Mesenchymal stem cell (in vitro differentiated cells and primary cell): Measurements from ENCODE around the gene ZNF92.
A peak's percentile ranks its signal among the peaks of the same experiment; 100 is the strongest.
"Not testable (repeated sequence)": the region's sequence is repeated elsewhere in the genome, so short reads cannot be mapped to it uniquely, and the experiment has no call there.

Experiments used
- DNase-seq: peaks from one replicate; pipeline ENCODE4 v3.0.0-alpha.2; 2013
- H2AFZ ChIP-seq: one replicate; pipeline ENCODE4 v1.6.1; 2013; ENCODE audit warnings: low read depth, mild to moderate bottlenecking, control low read depth, inconsistent platforms, low read length, moderate library complexity
- H2AK5ac ChIP-seq: 2 replicates; pipeline ENCODE4 v1.6.1; 2013; ENCODE audit warnings: low read length, moderate library complexity, mild to moderate bottlenecking, inconsistent platforms; ENCODE audit not compliant: severe bottlenecking
- H2BK120ac ChIP-seq: one replicate; pipeline ENCODE4 v1.6.1; 2013; ENCODE audit warnings: low read depth, mild to moderate bottlenecking, inconsistent platforms, low read length, moderate library complexity
- H2BK12ac ChIP-seq, 2 experiments: one replicate each; pipeline ENCODE4 v1.6.1; 2013; ENCODE audit warnings: inconsistent platforms in 2 of 2, low read length in 2 of 2, mild to moderate bottlenecking in 2 of 2, moderate library complexity in 2 of 2, control low read depth in 1 of 2
- H2BK15ac ChIP-seq: one replicate; pipeline ENCODE4 v1.6.1; 2013; ENCODE audit warnings: mild to moderate bottlenecking, low read depth, inconsistent platforms; ENCODE audit not compliant: poor library complexity, severe bottlenecking
- H2BK5ac ChIP-seq: 2 replicates; pipeline ENCODE4 v1.6.1; 2013; ENCODE audit warnings: low read depth, mild to moderate bottlenecking, low read length, control low read depth, inconsistent platforms; ENCODE audit not compliant: poor library complexity, severe bottlenecking
- H3K14ac ChIP-seq, 2 experiments: one replicate each; pipeline ENCODE4 v1.6.1; 2013; ENCODE audit warnings: inconsistent platforms in 2 of 2, low read length in 2 of 2, control low read depth in 1 of 2, mild to moderate bottlenecking in 1 of 2, moderate library complexity in 1 of 2
- H3K18ac ChIP-seq, 2 experiments: one replicate each; pipeline ENCODE4 v1.6.1; 2013; ENCODE audit warnings: inconsistent platforms in 2 of 2, low read length in 2 of 2, control low read depth in 1 of 2, low read depth in 1 of 2, mild to moderate bottlenecking in 1 of 2
- H3K23ac ChIP-seq, 2 experiments: one replicate each; pipeline ENCODE4 v1.6.1; 2013; ENCODE audit warnings: inconsistent platforms in 2 of 2, low read length in 2 of 2, mild to moderate bottlenecking in 2 of 2, moderate library complexity in 2 of 2, control low read depth in 1 of 2
- H3K27ac ChIP-seq: 2 replicates; pipeline ENCODE4 v1.5.1; 2013; ENCODE audit warnings: mild to moderate bottlenecking, moderate library complexity, low read length, control low read depth, inconsistent platforms; ENCODE audit not compliant: poor library complexity, severe bottlenecking
- H3K27me3 ChIP-seq, 2 experiments: 2 replicates each; pipeline versions ENCODE4 v1.6.1 to v1.7.0; 2013; ENCODE audit warnings: low read length in 2 of 2, mild to moderate bottlenecking in 2 of 2, moderate library complexity in 2 of 2, control low read depth in 1 of 2, inconsistent platforms in 1 of 2; ENCODE audit not compliant: control insufficient read depth in 1 of 2, insufficient read depth in 1 of 2
- H3K36me3 ChIP-seq, 2 experiments: 2 replicates each; pipeline versions ENCODE4 v1.6.1 to v1.7.0; 2013; ENCODE audit warnings: low read length in 2 of 2, control low read depth in 1 of 2, inconsistent platforms in 1 of 2, low read depth in 1 of 2, mild to moderate bottlenecking in 1 of 2; ENCODE audit not compliant: insufficient read depth in 2 of 2, control insufficient read depth in 1 of 2
- H3K4ac ChIP-seq, 2 experiments: one replicate each; pipeline ENCODE4 v1.6.1; 2013; ENCODE audit warnings: inconsistent platforms in 2 of 2, low read length in 2 of 2, mild to moderate bottlenecking in 2 of 2, moderate library complexity in 2 of 2, control low read depth in 1 of 2, low read depth in 1 of 2
- H3K4me1 ChIP-seq: 2 replicates; pipeline ENCODE4 v1.6.1; 2013; ENCODE audit warnings: low read depth, low read length, control low read depth; ENCODE audit not compliant: control insufficient read depth, insufficient read depth
- H3K4me2 ChIP-seq: 2 replicates; pipeline ENCODE4 v1.6.1; 2013; ENCODE audit warnings: low read length, mild to moderate bottlenecking, inconsistent platforms; ENCODE audit not compliant: poor library complexity, severe bottlenecking
- H3K4me3 ChIP-seq, 2 experiments: 2 replicates each; pipeline versions ENCODE4 v1.5.1 to v1.7.0; 2013; ENCODE audit warnings: low read length in 2 of 2, mild to moderate bottlenecking in 2 of 2, control low read depth in 1 of 2, low read depth in 1 of 2; ENCODE audit not compliant: insufficient read depth in 1 of 2
- H3K79me1 ChIP-seq: replicated peaks from 2 replicates; pipeline ENCODE4 v1.6.1; 2013; ENCODE audit warnings: mild to moderate bottlenecking, control low read depth, low read length, inconsistent platforms; ENCODE audit not compliant: poor library complexity, severe bottlenecking
- H3K9ac ChIP-seq: 2 replicates; pipeline ENCODE4 v1.7.0; 2013; ENCODE audit warnings: mild to moderate bottlenecking, low read length, moderate library complexity
- H3K9me3 ChIP-seq: 2 replicates; pipeline ENCODE4 v1.7.0; 2013; ENCODE audit warnings: mild to moderate bottlenecking, low read length; ENCODE audit not compliant: control insufficient read depth
- H4K8ac ChIP-seq: one replicate; pipeline ENCODE4 v1.6.1; 2013; ENCODE audit warnings: inconsistent platforms, mild to moderate bottlenecking, low read length, moderate library complexity
- H4K91ac ChIP-seq: one replicate; pipeline ENCODE4 v1.6.1; 2013; ENCODE audit warnings: mild to moderate bottlenecking, low read length, inconsistent platforms
- WGBS: methylation state at CpG from one replicate; pipeline ENCODE4 v1.1.7; 2013; ENCODE audit warnings: mixed read lengths; 5-methylcytosine and 5-hydroxymethylcytosine counted together

Gene ZNF92

GRCh38 chr7:65399101-65399500, 25.4 kb downstream of the ZNF92 start:
- Histone ChIP-seq H3K79me1 (peaks cover 10% of the 10 kb centered on the region), H3K36me3 (peaks cover 3 to 39% of the 10 kb centered on the region in 2 experiments), H3K9me3 (peaks cover 29% of the 10 kb centered on the region)
- not testable (repeated sequence) for H3K4ac ChIP-seq, H3K18ac ChIP-seq, H3K14ac ChIP-seq, H3K9ac ChIP-seq, H2BK5ac ChIP-seq, H2AK5ac ChIP-seq, H3K4me1 ChIP-seq, H3K27ac ChIP-seq, H2BK12ac ChIP-seq, H4K8ac ChIP-seq, H3K4me2 ChIP-seq, H4K91ac ChIP-seq, DNase-seq, H3K27me3 ChIP-seq, H3K23ac ChIP-seq, H3K4me3 ChIP-seq, H2BK120ac ChIP-seq, H2AFZ ChIP-seq, H2BK15ac ChIP-seq
- WGBS: 93% methylated on average over 1 of the region's 1 CpG

GRCh38 chr7:65404020-65404419, 30.4 kb downstream of the ZNF92 start:
- Histone ChIP-seq H2BK12ac (no peak overlapping the region), H2BK120ac (no peak overlapping the region), H3K14ac (no peak overlapping the region), H3K27ac (no peak overlapping the region), H3K27me3 (no peaks in the 10 kb centered on the region), H3K4me1 (no peaks in the 10 kb centered on the region), H3K36me3 (peaks cover 3 to 19% of the 10 kb centered on the region in 2 experiments), H3K9me3 (peaks cover 39% of the 10 kb centered on the region), H3K4ac (no peak overlapping the region), H2BK5ac (no peak overlapping the region), H2AK5ac (no peak overlapping the region), H4K8ac (no peak overlapping the region), H3K9ac (no peak overlapping the region), H2AFZ (no peak overlapping the region), H4K91ac (no peak overlapping the region), H2BK15ac (no peak overlapping the region), H3K79me1 (no peaks in the 10 kb centered on the region), H3K23ac (no peak overlapping the region), H3K4me2 (no peak overlapping the region), H3K4me3 (no peak overlapping the region), H3K18ac (no peak overlapping the region)
- no peak for DNase-seq
- WGBS: 71% methylated on average over 1 of the region's 1 CpG

- not testable (repeated sequence) for H3K4me1 ChIP-seq, H3K18ac ChIP-seq, H2AFZ ChIP-seq, H3K27ac ChIP-seq, H3K14ac ChIP-seq, DNase-seq, H4K8ac ChIP-seq, H3K4me2 ChIP-seq, H3K79me1 ChIP-seq, H3K36me3 ChIP-seq, H2BK12ac ChIP-seq, H4K91ac ChIP-seq, H2AK5ac ChIP-seq, H3K4ac ChIP-seq, H3K9ac ChIP-seq, H3K27me3 ChIP-seq, H3K23ac ChIP-seq, H2BK15ac ChIP-seq, H2BK120ac ChIP-seq, H2BK5ac ChIP-seq
- WGBS: 98% methylated on average over 2 of the region's 2 CpGs
- peak overlapping the region in 1 of 2 experiments; percentile 15 for H3K4me3 ChIP-seq
- H3K9me3 ChIP-seq: peaks cover 39% of the 10 kb centered on the region
These were observed 33.1 kb downstream of the ZNF92 start for GRCh38 chr7:65406706-65407105.

GRCh38 chr7:65409363-65409762, 35.7 kb downstream of the ZNF92 start:
- no peak for DNase-seq
- H3K9me3 ChIP-seq: peaks cover 24% of the 10 kb centered on the region
- no peak overlapping the region for H2BK12ac ChIP-seq
- H2BK5ac ChIP-seq: no peak overlapping the region
- no peaks in the 10 kb centered on the region for H3K4me1 ChIP-seq
- H3K4ac ChIP-seq: no peak overlapping the region
- H4K8ac ChIP-seq: no peak overlapping the region
- no peak overlapping the region for H2AFZ ChIP-seq
- H3K9ac ChIP-seq: no peak overlapping the region
- H3K27ac ChIP-seq: no peak overlapping the region
- H3K27me3 ChIP-seq: no peaks in the 10 kb centered on the region
- no peak overlapping the region for H2BK15ac ChIP-seq
- no peak overlapping the region for H3K4me3 ChIP-seq
- H3K36me3 ChIP-seq: no peaks in the 10 kb centered on the region
- no peak overlapping the region for H2AK5ac ChIP-seq
- H3K4me2 ChIP-seq: no peak overlapping the region
- H3K14ac ChIP-seq: no peak overlapping the region
- H3K18ac ChIP-seq: no peak overlapping the region
- H2BK120ac ChIP-seq: no peak overlapping the region
- no peak overlapping the region for H4K91ac ChIP-seq
- no peaks in the 10 kb centered on the region for H3K79me1 ChIP-seq
- WGBS: 93% methylated on average over 3 of the region's 3 CpGs
- H3K23ac ChIP-seq: no peak overlapping the region
